HepG2 (cell line): ENCODE results near the gene GAS2. TPM values are rescaled to one million over a fixed set of nuclear protein-coding genes. Genes with fewer than 3 reads are reported as not detected.
A peak's percentile ranks its signal among the peaks of the same experiment; 100 is the strongest.

ENCODE experiments used
- FOSL1 ChIP-seq: sonication (generic); formaldehyde crosslinking; IDR thresholded peaks from 2 replicates; pipeline ENCODE4 v1.9.0; 2021; ENCODE audit warnings: missing genetic modification reagents, borderline replicate concordance
- HDAC1 ChIP-seq: sonication (generic); formaldehyde crosslinking; IDR thresholded peaks from 2 replicates; pipeline ENCODE4 v1.5.1; 2020; ENCODE audit warnings: mild to moderate bottlenecking, missing genetic modification reagents
- HDAC2 ChIP-seq: sonication (generic); formaldehyde crosslinking; IDR thresholded peaks from 2 replicates; pipeline ENCODE4 v1.4.0; 2020; ENCODE audit warnings: missing genetic modification reagents
- ISL2 ChIP-seq: sonication (generic); formaldehyde crosslinking; IDR thresholded peaks from 2 replicates; pipeline ENCODE4 v1.5.0; 2020; ENCODE audit warnings: missing genetic modification reagents
- KDM3A ChIP-seq: IDR thresholded peaks from 2 replicates; pipeline ENCODE4 v1.6.1; 2018; ENCODE audit warnings: low read depth, missing compliant biosample characterization
- KDM6A ChIP-seq: IDR thresholded peaks from 2 replicates; pipeline ENCODE4 v1.6.1; 2016; ENCODE audit warnings: low read depth
- NCOA2 ChIP-seq: sonication (generic); formaldehyde crosslinking; IDR thresholded peaks from 2 replicates; pipeline ENCODE4 v1.8.0; 2022; ENCODE audit warnings: inconsistent platforms
- NCOR1 ChIP-seq: fragments of 200-600 bp; sonication (generic); IDR thresholded peaks from 2 replicates; pipeline ENCODE4 v1.7.0; 2017; ENCODE audit warnings: antibody characterized with exemption, low read length, borderline replicate concordance
- NFIB ChIP-seq: sonication (generic); formaldehyde crosslinking; IDR thresholded peaks from 2 replicates; pipeline ENCODE4 v1.9.0; 2021; ENCODE audit warnings: missing genetic modification reagents, mild to moderate bottlenecking, borderline replicate concordance
- ONECUT2 ChIP-seq: sonication (generic); formaldehyde crosslinking; IDR thresholded peaks from 2 replicates; pipeline ENCODE4 v1.4.0; 2020; ENCODE audit warnings: missing genetic modification reagents
- PAWR ChIP-seq: sonication (generic); formaldehyde crosslinking; IDR thresholded peaks from 2 replicates; pipeline ENCODE4 v1.4.0; 2020; ENCODE audit warnings: missing genetic modification reagents, mild to moderate bottlenecking, borderline replicate concordance
- SIX4 ChIP-seq: sonication (generic); formaldehyde crosslinking; IDR thresholded peaks from 2 replicates; pipeline ENCODE4 v1.4.0; 2020; ENCODE audit warnings: missing genetic modification reagents
- SOX5 ChIP-seq: IDR thresholded peaks from 2 replicates; pipeline ENCODE4 v1.6.1; 2016; ENCODE audit warnings: borderline replicate concordance
- TEAD3 ChIP-seq: optimal IDR thresholded peaks from 2 replicates; pipeline ENCODE3; 2016; ENCODE audit warnings: borderline replicate concordance
- ZFP90 ChIP-seq: sonication (generic); formaldehyde crosslinking; IDR thresholded peaks from 2 replicates; pipeline ENCODE4 v1.8.0; 2022; ENCODE audit warnings: missing genetic modification reagents, mild to moderate bottlenecking, inconsistent platforms, borderline replicate concordance
- ZNF24 ChIP-seq: fragments of 450-650 bp; IDR thresholded peaks from 2 replicates; pipeline ENCODE4 v1.6.1; 2017; ENCODE audit warnings: antibody characterized with exemption, mild to moderate bottlenecking
- ZNF383 ChIP-seq: sonication (generic); formaldehyde crosslinking; IDR thresholded peaks from 2 replicates; pipeline ENCODE4 v1.4.0; 2020; ENCODE audit warnings: missing genetic modification reagents, mild to moderate bottlenecking, borderline replicate concordance
- ZSCAN31 ChIP-seq: sonication (generic); formaldehyde crosslinking; IDR thresholded peaks from 2 replicates; pipeline ENCODE4 v1.5.0; 2020; ENCODE audit warnings: low read depth, mild to moderate bottlenecking, missing genetic modification reagents
- ZSCAN9 ChIP-seq: IDR thresholded peaks from 2 replicates; pipeline ENCODE4 v1.6.1; 2016; ENCODE audit warnings: borderline replicate concordance
- polyA plus RNA-seq, 8 experiments: library from polyadenylated mRNA; depleted of rRNA in 3 of 8; stranded (reverse) in 7 of 8; unstranded in 1 of 8; fragments of >200 nt; fragmentation: Illumina TruSeq in 4 of 8; extraction: Trizol in 4 of 8; gene quantifications; 2 replicates each; pipeline versions ENCODE4 v1.2.1 to v1.2.3, GENCODE V29; 2011 to 2016; ENCODE audit warnings: low read depth in 4 of 8, missing spikeins in 1 of 8, mixed read lengths in 1 of 8; ENCODE audit not compliant: insufficient read depth in 1 of 8
- total RNA-seq, 5 experiments: library from RNA; depleted of rRNA; stranded (reverse); fragments of >200 nt; fragmentation: Illumina TruSeq; extraction: Trizol; gene quantifications; 2 replicates each; pipeline ENCODE4 v1.2.3, GENCODE V29; 2016; ENCODE audit warnings: low read depth in 1 of 5
- TF ChIP-seq, protein P1 (sequence below): sonication (generic); formaldehyde crosslinking; IDR thresholded peaks from 2 replicates; pipeline ENCODE4 v1.4.0; 2020; ENCODE audit warnings: mild to moderate bottlenecking, missing genetic modification reagents
- TF ChIP-seq, protein P2 (sequence below): sonication (generic); formaldehyde crosslinking; IDR thresholded peaks from 2 replicates; pipeline ENCODE4 v1.4.0; 2020; ENCODE audit warnings: missing genetic modification reagents
- TF ChIP-seq, protein P3 (sequence below): sonication (generic); formaldehyde crosslinking; IDR thresholded peaks from 2 replicates; pipeline ENCODE4 v1.5.1; 2020; ENCODE audit warnings: missing genetic modification reagents, mild to moderate bottlenecking, borderline replicate concordance
- TF ChIP-seq, protein P4 (sequence below): sonication (generic); formaldehyde crosslinking; conservative IDR thresholded peaks from 2 replicates; pipeline ENCODE4 v1.4.0; 2020; ENCODE audit warnings: missing genetic modification reagents
- TF ChIP-seq, protein P5 (sequence below), 2 experiments: fragments of 450-650 bp in 1 of 2; sonication (generic) in 1 of 2; formaldehyde crosslinking; IDR thresholded peaks; 2 replicates each; pipeline versions ENCODE4 v1.5.0 to v1.8.0; 2020 to 2022; ENCODE audit warnings: mild to moderate bottlenecking in 1 of 2, missing genetic modification reagents in 1 of 2
- TF ChIP-seq, protein P6 (sequence below): sonication (generic); formaldehyde crosslinking; IDR thresholded peaks from 2 replicates; pipeline ENCODE4 v1.8.0; 2022; ENCODE audit warnings: low read depth, missing genetic modification reagents

The GAS2 gene
- total and polyA plus RNA-seq, 2 of the 13 experiments (the other 11 are each of a cell fraction or from before 2014, with no cell fraction given) = 26.0 to 85.1 TPM

DNA sequence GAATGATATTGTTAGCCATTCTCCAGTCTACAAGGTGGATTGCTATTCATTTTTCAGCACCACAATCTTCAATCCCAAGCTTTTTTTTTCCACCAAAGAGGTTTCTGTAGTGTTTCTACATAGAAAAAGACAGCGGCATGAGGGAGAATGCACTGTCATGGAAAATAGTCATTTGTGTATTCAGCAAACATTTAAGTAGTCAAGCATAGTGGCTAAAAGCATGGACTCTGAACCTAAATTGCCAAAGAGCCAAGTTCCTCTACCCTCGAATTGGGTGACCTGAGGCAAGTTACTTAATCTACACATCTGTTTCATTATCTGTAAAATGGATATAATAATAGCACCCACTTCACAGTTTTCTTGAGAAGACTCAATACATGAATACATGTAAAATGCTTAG lies 14.2 kb downstream of the GAS2 start (continued):
- TF ChIP-seq ISL2 (CRISPR knock-in tag) (peak; percentile 84), NFIB (CRISPR knock-in tag) (no peak), HDAC1 (0 out of 2 replicates have a peak, but pooled peaks have one; percentile 27), TEAD3 (CRISPR knock-in tag) (peak; percentile 74), SIX4 (CRISPR knock-in tag) (0 out of 2 replicates have a peak, but pooled peaks have one; percentile 18), NCOR1 (peak; percentile 72; the same call in 1 of the 2 replicates), ZNF24 (0 out of 2 replicates have a peak, but pooled peaks have one; percentile 46), ZSCAN31 (CRISPR knock-in tag) (no peak), KDM3A (CRISPR knock-in tag) (no peak), ZFP90 (no peak), ZSCAN9 (CRISPR knock-in tag) (0 out of 2 replicates have a peak, but pooled peaks have one; percentile 39), NCOA2 (CRISPR knock-in tag) (peak; percentile 67), PAWR (CRISPR knock-in tag) (no peak), HDAC2 (CRISPR knock-in tag) (peak; percentile 71), SOX5 (CRISPR knock-in tag) (peak; percentile 67; the same call in 1 of the 2 replicates), ZNF383 (no peak), KDM6A (CRISPR knock-in tag) (0 out of 2 replicates have a peak, but pooled peaks have one; percentile 40), ONECUT2 (CRISPR knock-in tag) (no peak), FOSL1 (CRISPR knock-in tag) (no peak)
- TF ChIP-seq, protein P1, sequence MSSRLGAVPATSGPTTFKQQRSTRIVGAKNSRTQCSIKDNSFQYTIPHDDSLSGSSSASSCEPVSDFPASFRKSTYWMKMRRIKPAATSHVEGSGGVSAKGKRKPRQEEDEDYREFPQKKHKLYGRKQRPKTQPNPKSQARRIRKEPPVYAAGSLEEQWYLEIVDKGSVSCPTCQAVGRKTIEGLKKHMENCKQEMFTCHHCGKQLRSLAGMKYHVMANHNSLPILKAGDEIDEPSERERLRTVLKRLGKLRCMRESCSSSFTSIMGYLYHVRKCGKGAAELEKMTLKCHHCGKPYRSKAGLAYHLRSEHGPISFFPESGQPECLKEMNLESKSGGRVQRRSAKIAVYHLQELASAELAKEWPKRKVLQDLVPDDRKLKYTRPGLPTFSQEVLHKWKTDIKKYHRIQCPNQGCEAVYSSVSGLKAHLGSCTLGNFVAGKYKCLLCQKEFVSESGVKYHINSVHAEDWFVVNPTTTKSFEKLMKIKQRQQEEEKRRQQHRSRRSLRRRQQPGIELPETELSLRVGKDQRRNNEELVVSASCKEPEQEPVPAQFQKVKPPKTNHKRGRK (CRISPR knock-in tag) = no peak
- TF ChIP-seq, protein P2, sequence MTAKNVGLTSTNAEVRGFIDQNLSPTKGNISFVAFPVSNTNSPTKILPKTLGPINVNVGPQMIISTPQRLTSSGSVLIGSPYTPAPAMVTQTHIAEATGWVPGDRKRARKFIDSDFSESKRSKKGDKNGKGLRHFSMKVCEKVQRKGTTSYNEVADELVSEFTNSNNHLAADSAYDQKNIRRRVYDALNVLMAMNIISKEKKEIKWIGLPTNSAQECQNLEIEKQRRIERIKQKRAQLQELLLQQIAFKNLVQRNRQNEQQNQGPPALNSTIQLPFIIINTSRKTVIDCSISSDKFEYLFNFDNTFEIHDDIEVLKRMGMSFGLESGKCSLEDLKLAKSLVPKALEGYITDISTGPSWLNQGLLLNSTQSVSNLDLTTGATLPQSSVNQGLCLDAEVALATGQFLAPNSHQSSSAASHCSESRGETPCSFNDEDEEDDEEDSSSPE (CRISPR knock-in tag) = no peak; the same call in 1 of the 2 replicates
- TF ChIP-seq, protein P3, sequence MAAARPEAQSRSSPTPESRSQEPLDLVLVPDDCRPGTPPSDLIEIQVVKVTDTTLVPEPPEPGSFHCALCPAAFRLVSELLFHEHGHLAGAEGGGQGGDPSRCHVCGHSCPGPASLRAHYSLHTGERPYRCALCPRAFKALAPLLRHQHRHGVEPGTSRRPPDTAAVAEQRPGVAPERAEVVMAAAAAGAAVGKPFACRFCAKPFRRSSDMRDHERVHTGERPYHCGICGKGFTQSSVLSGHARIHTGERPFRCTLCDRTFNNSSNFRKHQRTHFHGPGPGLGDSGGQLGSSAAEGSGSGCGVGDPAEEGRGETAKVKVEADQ = no peak
- TF ChIP-seq, protein P4, sequence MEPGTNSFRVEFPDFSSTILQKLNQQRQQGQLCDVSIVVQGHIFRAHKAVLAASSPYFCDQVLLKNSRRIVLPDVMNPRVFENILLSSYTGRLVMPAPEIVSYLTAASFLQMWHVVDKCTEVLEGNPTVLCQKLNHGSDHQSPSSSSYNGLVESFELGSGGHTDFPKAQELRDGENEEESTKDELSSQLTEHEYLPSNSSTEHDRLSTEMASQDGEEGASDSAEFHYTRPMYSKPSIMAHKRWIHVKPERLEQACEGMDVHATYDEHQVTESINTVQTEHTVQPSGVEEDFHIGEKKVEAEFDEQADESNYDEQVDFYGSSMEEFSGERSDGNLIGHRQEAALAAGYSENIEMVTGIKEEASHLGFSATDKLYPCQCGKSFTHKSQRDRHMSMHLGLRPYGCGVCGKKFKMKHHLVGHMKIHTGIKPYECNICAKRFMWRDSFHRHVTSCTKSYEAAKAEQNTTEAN (CRISPR knock-in tag) = no peak
- TF ChIP-seq, protein P5, sequence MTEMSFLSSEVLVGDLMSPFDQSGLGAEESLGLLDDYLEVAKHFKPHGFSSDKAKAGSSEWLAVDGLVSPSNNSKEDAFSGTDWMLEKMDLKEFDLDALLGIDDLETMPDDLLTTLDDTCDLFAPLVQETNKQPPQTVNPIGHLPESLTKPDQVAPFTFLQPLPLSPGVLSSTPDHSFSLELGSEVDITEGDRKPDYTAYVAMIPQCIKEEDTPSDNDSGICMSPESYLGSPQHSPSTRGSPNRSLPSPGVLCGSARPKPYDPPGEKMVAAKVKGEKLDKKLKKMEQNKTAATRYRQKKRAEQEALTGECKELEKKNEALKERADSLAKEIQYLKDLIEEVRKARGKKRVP (CRISPR knock-in tag; IDR thresholded peaks at IDR 0.05) = 0 out of 4 replicates have a peak, but pooled peaks of 1 of the 2 experiments have one; percentile 16
- TF ChIP-seq, protein P6, sequence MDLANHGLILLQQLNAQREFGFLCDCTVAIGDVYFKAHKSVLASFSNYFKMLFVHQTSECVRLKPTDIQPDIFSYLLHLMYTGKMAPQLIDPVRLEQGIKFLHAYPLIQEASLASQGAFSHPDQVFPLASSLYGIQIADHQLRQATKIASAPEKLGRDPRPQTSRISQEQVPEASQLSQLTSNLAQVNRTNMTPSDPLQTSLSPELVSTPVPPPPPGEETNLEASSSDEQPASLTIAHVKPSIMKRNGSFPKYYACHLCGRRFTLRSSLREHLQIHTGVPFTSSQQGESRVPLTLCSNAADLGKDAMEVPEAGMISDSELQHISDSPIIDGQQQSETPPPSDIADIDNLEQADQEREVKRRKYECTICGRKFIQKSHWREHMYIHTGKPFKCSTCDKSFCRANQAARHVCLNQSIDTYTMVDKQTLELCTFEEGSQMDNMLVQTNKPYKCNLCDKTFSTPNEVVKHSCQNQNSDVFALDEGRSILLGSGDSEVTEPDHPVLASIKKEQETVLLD = no peak
